Stimulated activated naive CD4-positive, alpha-beta T cell treated with Interleukin-2 at 50 U/mL for 16 hours (primary cell): Measurements from ENCODE around the gene RMND5A.
"Not testable (repeated sequence)": the region's sequence is repeated elsewhere in the genome, so short reads cannot be mapped to it uniquely, and the experiment has no call there.

Experiments used
- DNase-seq: peaks from one replicate; lab custom pipeline; 2025; lab: John Stamatoyannopoulos, UW

RMND5A gene, protein sequence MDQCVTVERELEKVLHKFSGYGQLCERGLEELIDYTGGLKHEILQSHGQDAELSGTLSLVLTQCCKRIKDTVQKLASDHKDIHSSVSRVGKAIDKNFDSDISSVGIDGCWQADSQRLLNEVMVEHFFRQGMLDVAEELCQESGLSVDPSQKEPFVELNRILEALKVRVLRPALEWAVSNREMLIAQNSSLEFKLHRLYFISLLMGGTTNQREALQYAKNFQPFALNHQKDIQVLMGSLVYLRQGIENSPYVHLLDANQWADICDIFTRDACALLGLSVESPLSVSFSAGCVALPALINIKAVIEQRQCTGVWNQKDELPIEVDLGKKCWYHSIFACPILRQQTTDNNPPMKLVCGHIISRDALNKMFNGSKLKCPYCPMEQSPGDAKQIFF

DNA sequence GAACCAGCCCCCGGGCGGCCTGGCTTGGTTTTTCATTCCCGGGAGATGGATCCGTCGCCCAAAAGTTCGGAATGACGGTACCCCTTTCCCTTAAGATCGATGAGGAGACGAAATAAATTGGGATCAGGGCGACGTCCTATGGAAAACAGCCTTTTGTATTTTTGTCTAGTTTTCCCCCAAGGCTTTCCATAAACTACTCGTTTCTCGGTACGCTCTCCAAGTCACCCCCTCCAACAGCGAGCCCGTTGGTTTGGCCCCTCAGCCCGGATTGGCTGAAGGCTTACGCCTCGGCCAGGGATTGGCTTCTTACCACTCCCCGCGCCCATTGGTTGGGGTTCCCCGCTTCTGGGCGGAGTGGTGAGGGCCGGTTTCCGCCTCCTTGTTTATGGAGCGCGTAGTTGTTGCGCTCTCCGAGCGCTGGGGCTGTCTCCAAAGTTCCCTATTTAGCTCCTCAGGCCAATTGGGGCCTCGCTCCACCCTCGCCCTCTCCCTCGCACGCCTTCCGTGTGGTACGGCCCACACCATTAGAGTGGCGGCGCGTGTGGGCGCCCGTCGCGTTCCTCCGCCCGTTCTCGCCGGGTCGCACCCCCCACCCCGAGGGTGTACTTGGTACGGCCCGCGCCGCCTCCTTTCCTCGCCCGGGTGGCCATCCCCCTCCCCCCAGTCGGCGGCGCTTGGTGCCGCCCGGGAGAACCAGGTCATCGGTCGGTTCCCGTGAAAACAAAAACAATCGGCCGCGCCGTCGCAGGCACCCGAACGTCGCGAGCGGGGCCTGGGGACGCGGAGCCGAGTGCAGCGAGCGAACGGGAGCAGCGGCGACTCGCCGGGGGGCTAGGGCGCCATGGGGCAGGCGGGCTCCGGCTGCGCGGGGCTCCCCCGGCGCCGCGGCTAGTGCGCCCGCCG, at the start of gene RMND5A:
RMND5A (plus strand) TSS at position 655 of the 903 bp plus-strand sequence. CDS start 377 bp downstream, outside the sequence.
- peak; percentile 91 for DNase-seq

GRCh38 chr2:86671337-86671981, 48.6 kb upstream of the RMND5A start:
- no peak for DNase-seq

GRCh38 chr2:86672027-86672545, 48.0 kb upstream of the RMND5A start:
- DNase-seq = no peak

DNA sequence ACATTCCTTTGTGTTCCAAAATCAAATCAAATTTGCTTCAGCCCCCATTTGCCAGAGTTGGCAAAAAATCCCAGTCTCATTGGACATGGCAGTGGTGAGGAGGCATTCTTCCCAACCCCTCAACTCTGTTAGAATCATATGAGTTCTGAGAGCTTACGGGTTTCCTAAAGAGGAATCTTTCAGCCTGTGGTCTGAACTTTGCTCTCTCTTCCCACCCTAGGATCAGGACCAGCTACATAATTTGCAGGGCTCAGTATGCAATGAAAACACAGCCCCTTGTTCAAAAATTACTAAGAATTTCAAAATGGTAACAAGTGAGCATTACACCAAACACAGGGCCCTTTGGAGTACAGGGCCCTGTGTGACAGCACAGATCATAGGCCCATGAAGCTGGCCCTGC, 47.1 kb upstream of the RMND5A start:
- no peak for DNase-seq

GRCh38 chr2:86673986-86674670, 46.0 kb upstream of the RMND5A start:
- DNase-seq = no peak

DNA sequence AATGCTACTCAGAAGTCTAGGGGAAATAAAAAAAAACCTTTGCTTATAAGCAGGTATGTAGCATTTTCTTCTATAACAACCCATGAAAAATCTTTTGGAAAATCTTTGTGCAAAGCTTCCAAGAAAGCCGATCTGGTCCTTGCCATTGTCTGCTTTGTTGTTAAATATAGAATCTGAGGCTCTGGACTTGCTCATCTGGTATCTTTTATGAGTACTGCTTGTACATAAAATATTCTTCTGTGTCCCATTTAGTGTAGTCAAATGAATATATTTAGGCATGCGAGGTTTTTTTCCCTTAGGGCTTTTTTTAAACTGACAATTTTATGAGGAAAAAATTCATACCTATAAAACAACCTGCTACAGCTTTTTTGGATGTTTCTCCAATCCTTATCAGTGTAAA, 45.0 kb upstream of the RMND5A start:
- no peak for DNase-seq

- DNase-seq = no peak
Observed at GRCh38 chr2:86675511-86676015, 44.5 kb upstream of the RMND5A start.

DNA sequence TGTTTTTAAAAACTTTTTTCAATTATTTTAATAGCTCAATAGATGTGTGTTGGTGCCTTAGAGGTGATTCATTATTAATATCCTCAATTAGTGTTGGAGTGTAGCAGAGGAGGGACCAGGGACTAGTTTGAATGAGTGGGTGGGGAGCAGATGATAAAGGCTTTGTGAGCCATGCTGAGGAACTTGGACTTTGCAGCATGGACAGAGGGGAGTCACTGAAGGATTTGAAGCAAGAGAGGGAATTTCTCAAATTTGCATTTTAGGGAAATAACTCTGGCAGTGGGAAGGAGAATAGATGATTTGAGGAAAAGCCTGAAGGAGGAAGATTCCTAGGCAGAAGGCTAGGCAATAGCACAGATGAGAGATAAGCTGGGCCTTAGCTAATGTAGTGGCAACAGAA, 42.3 kb upstream of the RMND5A start:
- no peak for DNase-seq

GRCh38 chr2:86679036-86679435, 41.1 kb upstream of the RMND5A start:
- DNase-seq = no peak

- no peak for DNase-seq
Observed at GRCh38 chr2:86685351-86685750, 34.7 kb upstream of the RMND5A start.

- no peak for DNase-seq
Observed at GRCh38 chr2:86686460-86686859, 33.6 kb upstream of the RMND5A start.

GRCh38 chr2:86686905-86687304, 33.2 kb upstream of the RMND5A start:
- no peak for DNase-seq

DNA sequence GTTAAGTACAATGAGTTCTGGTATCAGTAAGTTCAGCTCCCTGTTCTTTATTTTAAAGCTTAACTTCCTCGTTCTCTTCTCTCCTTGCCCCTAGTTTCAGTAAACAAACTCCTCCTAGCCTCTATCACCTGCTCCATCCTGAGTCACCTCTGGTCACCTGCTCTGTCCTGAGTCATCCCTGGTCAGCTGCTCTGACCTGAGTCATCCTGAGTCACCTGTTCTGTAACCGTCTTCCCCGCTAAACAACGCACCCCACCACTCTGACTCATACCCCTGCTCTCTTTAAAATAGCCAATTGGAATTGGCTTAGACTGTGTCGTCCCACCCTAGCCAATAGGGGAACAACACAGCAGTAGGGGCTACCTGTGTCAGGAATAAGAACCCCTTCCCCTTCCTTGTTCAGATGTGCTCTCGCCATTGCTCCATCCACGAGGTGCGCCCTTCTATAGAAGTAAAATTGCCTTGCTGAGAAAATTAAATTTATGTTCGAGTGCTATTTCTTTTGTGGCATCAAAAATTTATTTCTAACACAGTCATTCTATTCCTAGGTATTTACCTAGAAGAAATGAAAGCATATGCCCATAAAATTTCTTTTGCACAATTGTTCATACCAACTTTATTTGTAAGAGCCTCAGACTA, 24.9 kb upstream of the RMND5A start:
- no peak for DNase-seq

- no peak for DNase-seq
Observed at GRCh38 chr2:86697551-86698104, 22.5 kb upstream of the RMND5A start.

GRCh38 chr2:86700690-86701089, 19.4 kb upstream of the RMND5A start:
- DNase-seq = no peak

- no peak for DNase-seq
Observed at GRCh38 chr2:86703704-86704361, 16.3 kb upstream of the RMND5A start.

GRCh38 chr2:86704459-86704971, 15.6 kb upstream of the RMND5A start:
- no peak for DNase-seq

- no peak for DNase-seq
Observed at GRCh38 chr2:86706220-86706619, 13.9 kb upstream of the RMND5A start.

DNA sequence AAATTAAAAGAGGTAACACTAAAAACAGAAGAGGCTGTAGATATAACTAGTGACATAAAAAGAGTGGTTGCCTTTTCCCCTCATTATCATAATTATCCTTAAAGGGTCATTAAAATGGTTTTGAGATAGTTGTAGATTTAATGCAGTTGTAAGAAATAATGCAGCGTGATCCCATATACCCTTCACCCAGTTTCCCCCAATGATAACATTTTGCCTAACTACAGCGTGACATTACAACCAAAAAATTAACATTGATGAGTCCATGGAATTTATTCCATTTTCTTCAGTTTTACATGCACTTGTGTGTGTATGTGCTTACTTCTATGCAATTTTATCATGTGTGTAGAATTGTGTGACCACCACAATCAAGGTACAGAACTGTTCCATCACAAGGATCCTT, 13.2 kb upstream of the RMND5A start:
- no peak for DNase-seq

GRCh38 chr2:86708126-86708525, 12.0 kb upstream of the RMND5A start:
- DNase-seq = not testable (repeated sequence)
